PFSK-1 (cell line): ENCODE measurements around the gene IQUB.

Source experiments
- FOXP2 ChIP-seq: optimal IDR thresholded peaks from 2 replicates; pipeline ENCODE3; 2011; ENCODE audit warnings: borderline replicate concordance, control low read depth, inconsistent platforms; ENCODE audit not compliant: insufficient read depth; ENCODE audit errors: extremely low read length, extremely low read depth
- POLR2AphosphoS5 ChIP-seq: IDR thresholded peaks from 2 replicates; pipeline ENCODE4 v1.6.1; 2012; ENCODE audit warnings: low read depth, mild to moderate bottlenecking, control low read depth, low read length, moderate library complexity
- REST ChIP-seq, 2 experiments: IDR thresholded peaks; 2 replicates each; pipeline versions ENCODE4 v1.6.1 to v1.8.0; 2011 to 2012; ENCODE audit warnings: low read depth in 2 of 2, low read length in 2 of 2, control low read depth in 1 of 2, inconsistent platforms in 1 of 2, mild to moderate bottlenecking in 1 of 2, moderate library complexity in 1 of 2; ENCODE audit not compliant: insufficient read depth in 1 of 2
- SIN3A ChIP-seq: IDR thresholded peaks from 2 replicates; pipeline ENCODE4 v1.6.1; 2012; ENCODE audit warnings: mild to moderate bottlenecking, low read length, moderate library complexity, borderline replicate concordance; ENCODE audit not compliant: insufficient read depth
- TAF1 ChIP-seq: IDR thresholded peaks from 2 replicates; pipeline ENCODE4 v1.6.1; 2012; ENCODE audit warnings: low read length, control low read depth, borderline replicate concordance; ENCODE audit not compliant: insufficient read depth

The IQUB gene

GRCh38 chr7:123555484-123555883, 21.1 kb upstream of the IQUB start:
- TF ChIP-seq SIN3A, result no peak
- no peak for TF ChIP-seq FOXP2
- TF ChIP-seq TAF1, result no peak
- no peak for TF ChIP-seq POLR2AphosphoS5
- no peak for TF ChIP-seq REST (IDR thresholded peaks at IDR 0.05; ENCODE audit: insufficient read depth in 1 of 2, low read depth in 2 of 2, low read length in 2 of 2)

- TF ChIP-seq POLR2AphosphoS5 (no peak), FOXP2 (no peak), TAF1 (no peak), SIN3A (no peak), REST (IDR thresholded peaks at IDR 0.05; ENCODE audit: insufficient read depth in 1 of 2, low read depth in 2 of 2, low read length in 2 of 2) (no peak)
These were observed 18.8 kb upstream of the IQUB start for GRCh38 chr7:123553159-123553558.

GRCh38 chr7:123552641-123553040, 18.2 kb upstream of the IQUB start:
- TF ChIP-seq FOXP2 (no peak), POLR2AphosphoS5 (no peak), SIN3A (no peak), REST (IDR thresholded peaks at IDR 0.05; ENCODE audit: insufficient read depth in 1 of 2, low read depth in 2 of 2, low read length in 2 of 2) (no peak), TAF1 (no peak)

GRCh38 chr7:123548406-123548805, 14.0 kb upstream of the IQUB start:
- TF ChIP-seq REST (IDR thresholded peaks at IDR 0.05; ENCODE audit: insufficient read depth in 1 of 2, low read depth in 2 of 2, low read length in 2 of 2) (no peak), SIN3A (no peak), TAF1 (no peak), POLR2AphosphoS5 (no peak), FOXP2 (no peak)

- TF ChIP-seq FOXP2 (no peak), REST (IDR thresholded peaks at IDR 0.05; ENCODE audit: insufficient read depth in 1 of 2, low read depth in 2 of 2, low read length in 2 of 2) (no peak), POLR2AphosphoS5 (no peak), TAF1 (no peak), SIN3A (no peak)
These were observed 5.5 kb upstream of the IQUB start for GRCh38 chr7:123539871-123540270.
